Gastrocnemius medialis (tissue), 4 donors: ENCODE results near the gene ADAP1.

ENCODE experiments used
- POLR2A ChIP-seq, 2 donors: fragments of 450-650 bp; IDR thresholded peaks; one replicate each; pipeline ENCODE4 v1.6.1; 2017; ENCODE audit warnings: antibody characterized with exemption in 2 of 2, mild to moderate bottlenecking in 2 of 2, moderate library complexity in 2 of 2
- TF ChIP-seq, protein P1 (sequence below), 5 experiments: fragments of 450-650 bp in 3 of 5; fragments of 200-600 bp in 2 of 5; sonication (generic) in 2 of 5; IDR thresholded peaks in 4 of 5; conservative IDR thresholded peaks in 1 of 5; 1 replicate in 4 of 5; 2 replicates in 1 of 5; pipeline ENCODE4 v1.5.1; 2016 to 2019; ENCODE audit warnings: antibody characterized with exemption in 5 of 5, mild to moderate bottlenecking in 3 of 5, moderate library complexity in 3 of 5

DNA sequence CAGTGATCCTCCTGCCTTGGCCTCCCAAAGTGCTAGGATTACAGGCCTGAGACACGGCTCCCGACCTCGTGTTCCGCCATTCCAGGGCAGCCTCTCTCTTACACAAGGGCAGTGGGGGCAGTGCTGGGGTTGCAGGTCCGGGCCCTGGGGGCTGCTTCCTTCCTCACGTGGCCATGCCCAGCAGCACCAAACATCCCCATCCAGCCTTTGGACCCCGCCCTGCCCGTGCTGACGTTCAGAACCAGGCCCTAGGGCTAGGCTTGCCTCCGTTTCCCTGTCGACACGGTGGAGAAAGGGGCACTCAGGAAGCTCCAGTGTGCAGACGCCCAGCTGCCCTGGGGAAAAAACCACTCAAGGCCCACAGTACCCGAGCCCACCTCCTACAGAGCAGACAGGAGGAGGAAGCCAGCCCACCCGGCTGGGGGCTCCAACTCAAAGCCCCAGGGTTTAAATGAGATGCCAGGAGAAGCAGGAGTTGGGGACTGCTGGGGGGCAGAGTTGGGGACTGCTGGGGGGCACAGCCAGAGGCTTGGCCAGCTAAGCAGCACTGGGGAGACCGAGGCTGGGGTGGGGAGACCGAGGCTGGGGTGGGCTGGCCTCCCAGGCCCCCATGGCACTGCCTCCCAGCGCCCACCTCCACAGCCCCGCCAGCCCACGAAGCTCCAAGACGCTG is 35.9 kb downstream of the ADAP1 start:
- TF ChIP-seq, protein P1, sequence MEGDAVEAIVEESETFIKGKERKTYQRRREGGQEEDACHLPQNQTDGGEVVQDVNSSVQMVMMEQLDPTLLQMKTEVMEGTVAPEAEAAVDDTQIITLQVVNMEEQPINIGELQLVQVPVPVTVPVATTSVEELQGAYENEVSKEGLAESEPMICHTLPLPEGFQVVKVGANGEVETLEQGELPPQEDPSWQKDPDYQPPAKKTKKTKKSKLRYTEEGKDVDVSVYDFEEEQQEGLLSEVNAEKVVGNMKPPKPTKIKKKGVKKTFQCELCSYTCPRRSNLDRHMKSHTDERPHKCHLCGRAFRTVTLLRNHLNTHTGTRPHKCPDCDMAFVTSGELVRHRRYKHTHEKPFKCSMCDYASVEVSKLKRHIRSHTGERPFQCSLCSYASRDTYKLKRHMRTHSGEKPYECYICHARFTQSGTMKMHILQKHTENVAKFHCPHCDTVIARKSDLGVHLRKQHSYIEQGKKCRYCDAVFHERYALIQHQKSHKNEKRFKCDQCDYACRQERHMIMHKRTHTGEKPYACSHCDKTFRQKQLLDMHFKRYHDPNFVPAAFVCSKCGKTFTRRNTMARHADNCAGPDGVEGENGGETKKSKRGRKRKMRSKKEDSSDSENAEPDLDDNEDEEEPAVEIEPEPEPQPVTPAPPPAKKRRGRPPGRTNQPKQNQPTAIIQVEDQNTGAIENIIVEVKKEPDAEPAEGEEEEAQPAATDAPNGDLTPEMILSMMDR (IDR thresholded peaks at IDR 0.05 in 4 of 5, conservative IDR thresholded peaks at IDR 0.05 in 1 of 5): no peak
- no peak for TF ChIP-seq POLR2A (IDR thresholded peaks at IDR 0.05)
